ENCODE results near the gene RNF8.

RNF8 gene

DNA sequence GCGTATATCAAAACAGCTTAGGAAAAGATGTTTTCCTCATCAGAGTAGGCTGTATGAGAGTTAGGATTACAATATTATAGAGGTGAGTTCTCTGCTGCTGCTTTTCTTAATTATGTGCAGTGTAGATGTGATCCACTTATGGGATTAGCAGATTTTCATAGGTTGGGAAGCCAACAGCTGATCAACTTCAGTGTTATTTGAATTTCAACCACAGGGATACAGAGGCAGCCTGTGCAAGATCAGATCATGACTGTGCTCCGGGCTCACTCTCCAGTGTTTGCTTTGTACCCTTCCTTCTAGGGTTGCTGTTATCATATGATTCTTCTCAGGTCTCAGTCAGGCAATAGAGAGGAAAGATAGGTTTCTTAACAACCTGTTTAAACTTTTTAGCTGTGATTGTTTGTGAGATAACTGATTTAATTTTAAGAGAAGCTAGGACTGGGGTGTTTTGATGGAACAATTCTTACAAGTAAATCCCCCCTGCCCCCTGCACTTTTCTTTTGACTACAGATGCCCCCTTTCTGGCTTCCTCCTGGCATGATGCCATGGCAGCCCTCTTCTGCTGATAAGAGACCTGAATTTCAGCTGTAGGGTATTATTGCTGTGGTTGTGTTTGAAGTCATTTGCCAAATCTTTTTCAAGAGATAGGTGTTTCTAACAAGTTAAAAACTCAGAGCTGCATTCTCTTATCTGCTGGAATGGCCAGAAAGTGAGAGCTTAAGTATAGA, 8.5 kb downstream of the RNF8 start:
- DNase-seq, result no peak

- no peak for DNase-seq
Measured at GRCh38 chr6:37365791-37366190, 12.0 kb downstream of the RNF8 start.

GRCh38 chr6:37366910-37367309, 13.1 kb downstream of the RNF8 start:
- no peak for DNase-seq

DNA sequence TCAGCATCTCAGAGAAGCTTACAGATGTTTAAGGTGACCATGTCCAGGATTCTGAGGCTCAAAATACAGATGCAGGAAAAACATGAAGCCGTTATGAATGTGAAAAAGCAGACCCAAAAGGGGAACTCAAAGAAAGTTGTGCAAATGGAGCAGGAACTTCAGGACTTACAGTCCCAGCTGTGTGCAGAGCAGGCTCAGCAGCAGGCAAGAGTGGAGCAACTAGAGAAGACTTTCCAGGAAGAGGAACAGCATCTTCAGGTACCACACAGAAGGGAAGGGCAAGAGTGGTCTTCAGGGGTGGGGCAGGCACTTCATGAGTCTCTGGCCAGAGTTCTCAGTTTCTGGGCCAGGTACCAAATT, 15.2 kb downstream of the RNF8 start:
- DNase-seq, result no peak

GRCh38 chr6:37369321-37370201, 15.8 kb downstream of the RNF8 start:
- no peak for DNase-seq

DNA sequence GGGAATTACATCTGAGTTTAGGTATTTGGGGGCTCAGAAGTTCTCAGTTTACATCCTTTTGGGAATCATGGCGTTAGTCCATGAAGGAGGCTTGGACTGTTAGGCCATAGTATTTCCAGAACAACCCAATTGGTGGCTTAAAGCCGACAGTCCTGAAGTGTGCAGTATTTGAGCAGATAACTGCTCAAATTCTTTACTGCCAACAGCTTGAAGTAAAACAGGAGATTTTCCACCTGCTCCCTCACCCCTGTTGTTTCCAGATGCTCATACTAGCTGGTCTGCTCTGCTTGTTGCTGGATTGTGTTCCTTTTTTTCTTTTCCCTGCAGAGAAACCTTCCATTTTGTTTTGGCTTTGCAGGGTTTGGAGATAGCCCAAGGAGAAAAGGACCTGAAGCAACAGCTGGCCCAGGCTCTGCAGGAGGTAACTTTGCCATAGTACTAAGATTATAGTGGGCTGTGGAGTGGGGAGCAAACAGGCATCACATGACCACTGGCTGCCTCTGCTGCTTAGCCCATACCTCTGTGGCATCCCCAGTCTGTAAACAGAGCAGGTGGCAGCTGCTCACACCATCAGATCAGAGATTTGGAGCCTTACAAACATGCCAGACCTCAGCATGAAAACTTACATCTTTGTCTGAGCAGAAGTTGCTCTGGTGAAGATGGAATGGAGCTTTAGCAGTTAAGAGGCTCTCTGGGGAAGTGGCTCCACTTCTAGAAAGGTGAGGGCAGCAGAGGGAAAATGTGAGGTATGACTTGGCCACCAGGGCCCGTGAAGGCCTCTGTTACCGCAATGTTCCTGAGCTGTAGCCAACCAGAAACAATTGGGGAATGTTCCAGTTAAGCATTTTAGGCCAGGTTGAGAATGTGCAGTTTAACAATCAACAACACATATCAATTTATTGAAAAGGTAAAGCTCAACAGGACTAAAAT, 17.6 kb downstream of the RNF8 start:
- DNase-seq, result no peak

DNA sequence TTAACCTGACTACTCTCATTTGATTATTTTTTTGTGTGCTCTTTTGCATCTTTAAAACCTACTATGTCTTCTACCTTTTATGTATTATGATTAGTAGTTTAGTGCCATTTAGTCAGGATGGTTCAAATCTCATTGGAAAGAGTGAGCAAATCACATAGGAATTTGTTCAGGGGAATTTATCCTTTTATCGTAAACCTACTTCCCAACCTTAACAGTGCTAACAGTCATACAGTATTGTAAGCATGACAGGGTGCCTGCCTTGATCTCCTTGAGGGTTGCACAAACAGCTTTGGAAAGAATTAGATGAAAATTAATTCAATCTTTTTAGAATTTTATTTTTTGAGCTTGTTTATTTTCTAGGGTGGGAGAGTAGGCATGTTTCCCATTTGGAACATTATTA, 18.3 kb downstream of the RNF8 start:
- no peak for DNase-seq

DNA sequence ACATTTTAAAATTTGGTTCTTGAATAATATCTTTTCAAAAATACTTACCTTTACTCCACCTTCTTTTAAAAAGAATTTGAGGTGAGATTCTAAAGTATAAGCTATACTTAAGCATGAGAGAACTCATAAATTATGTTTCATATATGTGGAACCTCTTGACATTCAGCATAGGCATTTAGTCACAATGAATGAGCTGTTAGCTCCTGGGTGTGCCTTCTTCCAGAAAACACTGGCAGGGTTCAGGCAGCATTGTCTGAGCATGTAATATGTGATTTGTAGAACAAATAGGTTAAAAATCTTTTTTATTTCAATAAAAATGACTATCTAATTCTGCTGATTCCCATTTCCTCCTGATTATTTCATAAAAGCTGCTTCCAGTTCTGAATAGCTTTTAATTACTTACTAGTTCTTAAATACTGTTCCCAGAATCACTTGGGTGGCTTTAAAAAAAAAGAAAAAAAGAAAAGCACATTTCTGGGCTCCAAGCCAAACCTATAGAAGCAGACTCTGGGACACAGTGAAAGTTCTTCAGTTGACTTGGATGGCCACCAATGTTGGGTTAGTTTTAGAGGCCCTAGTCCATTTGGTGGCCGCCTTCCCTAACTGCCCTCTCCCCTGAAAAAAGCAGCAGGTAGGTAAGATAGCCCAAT, 20.2 kb downstream of the RNF8 start:
- no peak for DNase-seq

DNA sequence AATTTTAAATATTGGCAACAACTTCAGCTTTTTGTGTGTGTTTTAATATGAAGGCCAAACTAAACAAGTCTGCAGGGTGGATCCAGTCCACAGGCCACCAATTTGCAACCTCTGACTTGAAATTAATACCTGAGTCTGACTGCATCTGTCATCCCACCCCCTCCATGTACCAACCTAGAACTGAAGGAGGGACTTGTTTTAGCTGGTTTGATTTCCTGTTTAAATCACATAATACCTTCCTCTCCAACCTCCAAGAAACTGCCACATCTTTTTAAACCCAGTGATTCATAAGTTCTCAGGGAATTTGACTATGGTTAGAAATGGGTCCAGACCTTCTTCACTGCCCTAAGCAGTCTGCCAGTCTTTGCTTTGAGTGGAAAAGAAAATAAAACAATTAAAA, 21.6 kb downstream of the RNF8 start:
- no peak for DNase-seq

GRCh38 chr6:37376078-37376743, 22.4 kb downstream of the RNF8 start:
- DNase-seq, result no peak

GRCh38 chr6:37381579-37381978, 27.8 kb downstream of the RNF8 start:
- DNase-seq, result peak; percentile 33

GRCh38 chr6:37382994-37383765, 29.4 kb downstream of the RNF8 start:
- no peak for DNase-seq

DNA sequence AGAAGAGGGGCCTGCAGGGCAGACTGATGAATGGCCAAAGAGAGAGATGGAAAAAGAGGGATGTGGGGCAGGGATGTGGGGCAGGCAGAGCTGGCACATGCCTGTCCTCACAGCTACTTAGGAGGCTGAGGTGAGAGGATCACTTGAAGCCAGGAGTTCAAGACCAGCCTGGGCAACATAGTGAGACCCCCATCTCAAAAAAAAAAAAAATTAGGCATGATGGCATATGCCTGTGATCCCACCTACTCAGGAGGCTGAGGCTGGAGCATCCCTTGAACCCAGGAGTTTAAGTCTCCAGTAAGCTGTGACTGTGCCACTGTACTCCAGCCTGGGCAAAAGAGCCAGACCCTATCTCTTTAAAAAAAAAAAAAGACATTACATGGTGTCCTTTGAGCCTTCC, 34.8 kb downstream of the RNF8 start:
- DNase-seq, result no peak

- DNase-seq, result no peak
Measured at GRCh38 chr6:37389857-37390256, 36.1 kb downstream of the RNF8 start.

DNA sequence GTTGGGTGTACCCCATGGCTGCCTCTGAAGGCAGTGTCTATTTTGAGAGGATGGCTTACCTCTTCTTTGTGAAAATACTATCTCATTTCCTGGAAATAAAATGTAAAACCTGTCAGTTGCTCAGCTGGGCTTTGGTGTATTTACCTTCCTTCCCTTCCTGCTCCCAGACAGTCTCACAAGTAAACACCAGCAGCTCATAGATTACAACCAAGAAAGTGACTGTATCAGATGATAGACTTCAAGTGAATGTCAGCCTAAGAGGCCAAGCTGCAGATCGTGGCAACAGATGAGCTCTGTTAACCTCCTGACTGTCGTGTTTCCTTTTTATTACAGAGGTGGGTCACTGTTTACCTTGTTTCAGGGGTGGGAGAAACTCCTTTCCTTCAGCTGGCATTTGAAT, 37.3 kb downstream of the RNF8 start:
- DNase-seq, result no peak

GRCh38 chr6:37392821-37393220, 39.0 kb downstream of the RNF8 start:
- DNase-seq, result no peak

DNA sequence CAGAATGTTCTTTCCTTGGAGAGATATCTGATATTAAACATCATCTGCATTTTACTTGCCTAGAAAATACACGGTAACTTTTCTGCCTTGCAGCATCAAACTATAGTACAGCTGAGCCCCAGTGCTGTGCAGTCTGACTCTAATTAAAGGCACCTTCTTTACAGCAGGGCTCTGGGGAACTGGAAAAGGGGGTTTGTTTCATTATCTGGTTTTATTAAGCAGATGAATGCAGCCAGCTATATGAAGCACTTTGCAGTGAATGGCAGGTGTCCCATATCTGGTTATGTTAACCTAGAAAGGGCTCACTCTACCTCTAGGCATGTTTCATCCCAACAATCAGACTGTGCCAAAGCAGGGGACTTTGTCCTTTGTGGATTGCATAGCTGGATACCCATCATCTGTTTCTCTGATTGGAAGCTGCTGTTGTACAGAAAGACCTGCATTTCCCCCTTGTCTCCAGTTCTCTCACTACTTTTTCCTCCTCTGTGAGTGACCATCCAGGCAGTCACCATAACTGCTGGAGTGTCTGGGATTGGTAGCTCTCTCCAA, 39.7 kb downstream of the RNF8 start:
- no peak for DNase-seq

GRCh38 chr6:37396571-37397180, 42.9 kb downstream of the RNF8 start:
- no peak for DNase-seq

- no peak for DNase-seq
Measured at GRCh38 chr6:37399131-37399530, 45.3 kb downstream of the RNF8 start.

- DNase-seq, result no peak
Measured at GRCh38 chr6:37399795-37400490, 46.2 kb downstream of the RNF8 start.
